GM20000 (cell line): ENCODE results near the gene PPFIA3.

Experiments
- DNase-seq: peaks from one replicate; pipeline ENCODE4 v3.0.0; 2012; ENCODE audit warnings: low spot score
- CTCF ChIP-seq: IDR thresholded peaks from 2 replicates; pipeline ENCODE4 v1.5.1; 2012; ENCODE audit warnings: mild to moderate bottlenecking, control low read depth; ENCODE audit errors: extremely low read depth, missing control alignments

The PPFIA3 gene

GRCh38 chr19:49149652-49150105, 30.3 kb downstream of the PPFIA3 start:
- no peak for TF ChIP-seq CTCF
- DNase-seq, result no peak

DNA sequence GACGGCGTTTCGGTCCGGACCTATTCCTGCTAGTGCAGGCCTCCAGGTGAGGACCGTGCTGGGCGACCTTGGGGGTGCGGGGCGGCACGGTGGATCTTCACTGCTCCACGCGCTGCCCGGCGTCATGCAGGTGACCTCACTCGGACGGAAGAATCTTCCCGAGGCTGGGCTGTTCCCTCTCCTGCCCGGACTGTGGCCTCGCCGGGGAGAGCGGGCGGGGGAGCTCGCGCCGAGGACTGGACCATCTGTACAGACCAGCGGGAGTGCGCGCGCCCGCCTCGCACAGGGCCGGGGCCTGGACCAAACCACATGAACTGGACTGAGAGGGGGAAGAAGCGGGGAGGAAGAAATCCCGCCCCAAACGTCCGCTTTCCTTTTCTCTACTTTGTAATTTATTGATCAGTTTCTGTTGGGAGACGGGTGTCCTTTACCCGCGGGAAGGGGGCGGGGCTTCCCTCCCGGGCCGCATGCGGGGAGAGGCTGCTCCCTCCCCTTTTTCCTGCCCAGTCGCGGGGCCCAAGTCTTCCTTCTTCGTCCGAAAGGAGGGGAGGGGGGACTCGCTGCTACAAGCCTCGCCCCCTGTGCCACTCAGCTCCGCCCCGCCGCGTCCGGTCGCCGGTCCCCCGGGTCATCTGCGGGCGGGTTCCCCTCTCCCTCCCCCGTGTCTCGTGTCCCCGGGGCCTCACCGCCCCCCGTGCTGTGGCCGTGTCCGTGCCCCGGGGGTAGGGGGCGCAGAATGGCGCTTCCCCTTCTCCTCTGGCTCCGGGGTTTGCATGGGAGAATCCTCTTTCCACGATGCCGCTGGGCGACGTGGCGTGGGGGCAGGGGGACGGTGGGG, 31.0 kb downstream of the PPFIA3 start:
- peak; percentile 77 for DNase-seq
- no peak for TF ChIP-seq CTCF

- no peak for TF ChIP-seq CTCF
These were observed 31.6 kb downstream of the PPFIA3 start for GRCh38 chr19:49150944-49151243.

DNA sequence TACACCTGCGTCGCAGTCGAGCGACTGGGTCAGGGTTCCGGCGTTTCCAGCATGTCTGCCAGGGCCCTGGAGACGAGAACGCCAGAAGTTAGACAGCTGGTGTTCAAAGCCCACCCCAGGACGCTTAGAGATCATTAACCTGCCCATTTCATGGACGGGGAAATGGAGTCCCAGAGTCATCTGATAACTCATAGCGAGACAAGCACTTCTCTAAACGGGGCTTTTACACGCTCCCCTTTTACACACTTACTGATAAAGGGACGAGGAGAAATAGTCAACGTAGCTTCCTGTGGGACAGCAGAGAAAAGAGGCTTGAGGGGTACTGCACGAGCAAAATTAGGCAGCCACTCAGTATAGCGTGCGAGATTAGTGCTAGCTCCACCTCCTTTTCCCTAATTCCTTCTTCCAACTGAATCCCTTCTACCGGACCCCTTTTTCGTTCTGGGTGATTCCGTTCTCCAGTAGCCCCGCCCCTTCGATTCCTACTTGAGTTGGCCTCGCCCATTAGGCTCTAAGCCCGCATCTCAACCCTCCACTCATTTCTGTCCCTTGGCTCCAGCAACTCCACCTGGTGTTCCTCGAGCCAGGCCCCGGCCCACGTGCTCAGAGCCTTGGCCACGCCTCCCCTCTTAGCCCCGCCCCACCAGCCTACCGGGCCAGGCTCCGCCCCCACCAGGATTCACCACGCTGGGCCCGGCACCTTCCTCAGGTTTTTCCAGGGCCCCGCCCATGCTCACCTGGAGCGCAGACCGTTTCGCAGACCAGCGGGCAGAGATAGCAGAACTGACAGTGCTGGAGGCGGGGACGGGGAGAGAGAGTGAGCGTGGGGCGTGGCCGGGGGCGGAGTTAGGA, 32.1 kb downstream of the PPFIA3 start:
- DNase-seq, result no peak
- no peak for TF ChIP-seq CTCF

More at GRCh38 chr19:49150944-49151243, 31.6 kb downstream of the PPFIA3 start:
- no peak for DNase-seq

GRCh38 chr19:49152119-49152550, 32.8 kb downstream of the PPFIA3 start:
- no peak for TF ChIP-seq CTCF
- no peak for DNase-seq

GRCh38 chr19:49153167-49153809, 33.9 kb downstream of the PPFIA3 start:
- no peak for DNase-seq
- TF ChIP-seq CTCF, result no peak
